Loucy (cell line): ENCODE results near the gene SH3GL1.

Experiments used
- CTCF ChIP-seq: fragments of 200-600 bp; sonication (generic); conservative IDR thresholded peaks from 2 replicates; pipeline ENCODE4 v1.5.1; 2014; ENCODE audit warnings: mild to moderate bottlenecking, antibody characterized with exemption, low read length
- EZH2phosphoT487 ChIP-seq: fragments of 200-600 bp; IDR thresholded peaks from 2 replicates; pipeline ENCODE4 v1.6.1; 2018; ENCODE audit warnings: antibody characterized with exemption, mild to moderate bottlenecking, moderate library complexity, borderline replicate concordance

GRCh38 chr19:4347521-4347920, 52.8 kb downstream of the SH3GL1 start:
- TF ChIP-seq EZH2phosphoT487 (no peak), CTCF (no peak)
